ENCODE measurements around the gene DNAJA3. TPM values are rescaled to one million over a fixed set of nuclear protein-coding genes. Genes with fewer than 3 reads are reported as not detected.

The DNAJA3 gene
- total RNA-seq, 2 experiments from 2014 or later: 86.8 to 101 TPM

DNA sequence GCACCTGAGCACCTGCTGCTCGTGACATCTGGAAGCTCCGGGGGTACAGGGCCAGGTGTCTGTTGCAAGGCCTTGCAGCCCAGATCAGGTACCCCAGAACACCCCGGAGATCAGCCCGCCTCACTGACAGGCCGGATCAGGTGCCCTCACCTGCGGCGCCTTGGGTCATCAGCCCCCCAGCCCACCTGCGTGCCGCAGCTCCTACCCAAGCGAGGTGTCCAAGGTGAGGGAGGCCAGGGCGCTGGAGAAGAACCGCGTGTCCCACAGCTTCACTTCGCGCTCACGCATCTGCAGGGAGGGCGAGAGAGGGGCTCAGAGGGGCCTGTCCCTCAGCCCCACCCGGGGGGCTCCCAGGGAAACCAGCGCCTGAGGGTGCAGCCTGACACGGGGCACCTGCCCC is 37.9 kb upstream of the DNAJA3 start:
- ChIA-PET CTCF (interaction anchor here (8.6 kb wide), 1 partner anchor 16 kb away, joined by 65 read pairs; no protein-coding TSS in a partner anchor), POLR2A (interaction anchor here (1.0 kb wide), 2 partner anchors 15 to 22 kb away, joined by 3 read pairs; no protein-coding TSS in a partner anchor)
- no peak overlapping the region for H3K27ac Mint-ChIP-seq
- H3K4me3 Mint-ChIP-seq: no peak overlapping the region
- intact Hi-C loops (cut with micrococcal nuclease): no loop called here
- peaks cover 3% of the 10 kb centered on the region for H3K4me1 Mint-ChIP-seq (ENCODE audit: low read depth)
- no peak for TF ChIP-seq CTCF (IDR thresholded peaks at IDR 0.05)
- DNase-seq: no peak
- ATAC-seq: no peak
- no peaks in the 10 kb centered on the region for H3K9me3 Mint-ChIP-seq
- peaks cover 7% of the 10 kb centered on the region for H3K36me3 Mint-ChIP-seq (ENCODE audit: low read depth)
- H3K27me3 Mint-ChIP-seq: no peaks in the 10 kb centered on the region

DNA sequence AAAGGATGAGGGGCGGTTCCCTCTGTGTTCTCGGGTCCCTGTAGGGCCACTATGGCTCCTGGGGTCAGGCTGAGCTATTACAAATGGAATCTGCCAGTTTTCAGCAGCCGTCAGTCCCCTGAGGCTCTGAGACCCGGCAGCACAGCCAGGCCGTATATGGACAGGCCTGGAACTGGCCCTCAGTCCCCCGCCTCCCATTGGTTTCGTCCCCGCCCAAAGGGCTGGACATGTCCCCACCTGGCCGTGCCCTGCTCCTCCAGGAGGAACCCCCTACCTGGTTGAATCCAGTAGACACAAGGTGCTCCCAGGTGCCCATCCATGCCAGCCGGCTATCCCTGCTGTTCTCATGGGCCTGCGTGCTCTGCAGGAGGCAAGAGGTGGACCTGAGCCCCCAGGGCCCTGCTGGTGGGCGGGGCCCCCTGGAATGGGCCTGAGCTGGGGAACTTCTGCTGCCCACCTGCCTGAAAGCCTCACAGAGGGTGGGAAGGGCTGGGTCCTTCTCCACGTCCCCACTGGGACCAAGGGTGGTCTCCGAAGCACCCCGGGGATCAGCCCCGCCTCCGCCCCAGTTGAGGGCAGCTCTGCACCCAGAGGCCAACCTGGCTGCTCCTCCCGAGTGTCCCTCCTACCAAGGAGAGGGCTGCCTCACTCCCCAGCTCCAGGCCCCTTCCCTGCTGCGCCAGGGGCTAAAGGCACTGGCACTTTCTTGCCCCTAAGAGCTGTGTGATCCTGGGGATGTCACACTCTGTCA is 37.2 kb upstream of the DNAJA3 start:
- no peaks in the 10 kb centered on the region for H3K27me3 Mint-ChIP-seq
- no peak for ATAC-seq
- intact Hi-C loops (cut with micrococcal nuclease): no loop called here

GRCh38 chr16:4389051-4389955 is 36.4 kb upstream of the DNAJA3 start:
- intact Hi-C loops (cut with micrococcal nuclease): no loop called here
- POLR2A ChIA-PET: interaction anchor here (0.6 to 1.3 kb wide), 5 partner anchors 16 to 900 kb away, joined by 3 to 7 read pairs (median 4); partner anchors contain the start of gene PAM16
- peaks cover 3% of the 10 kb centered on the region for H3K4me1 Mint-ChIP-seq (ENCODE audit: low read depth)
- ATAC-seq: no peak
- H3K27ac Mint-ChIP-seq: no peak overlapping the region
- H3K36me3 Mint-ChIP-seq (ENCODE audit: low read depth): peaks cover 4% of the 10 kb centered on the region
- no peaks in the 10 kb centered on the region for H3K9me3 Mint-ChIP-seq
- H3K27me3 Mint-ChIP-seq: no peaks in the 10 kb centered on the region
- TF ChIP-seq CTCF (IDR thresholded peaks at IDR 0.05): no peak
- H3K4me3 Mint-ChIP-seq: no peak overlapping the region
- CTCF ChIA-PET: interaction anchor here (0.8 to 8.6 kb wide), 2 partner anchors 14 to 135 kb away, joined by 3 to 65 read pairs; no protein-coding TSS in a partner anchor
- no peak for DNase-seq

More for the DNA sequence above, 37.2 kb upstream of the DNAJA3 start:
- DNase-seq: no peak
- Mint-ChIP-seq H3K4me3 (no peak overlapping the region), H3K9me3 (no peaks in the 10 kb centered on the region), H3K4me1 (ENCODE audit: low read depth) (peaks cover 3% of the 10 kb centered on the region), H3K36me3 (ENCODE audit: low read depth) (peaks cover 6% of the 10 kb centered on the region), H3K27ac (no peak overlapping the region)
- CTCF ChIA-PET: interaction anchor here (0.8 to 8.6 kb wide), 2 partner anchors 15 to 134 kb away, joined by 3 to 65 read pairs; no protein-coding TSS in a partner anchor
- TF ChIP-seq CTCF (IDR thresholded peaks at IDR 0.05): no peak
- POLR2A ChIA-PET: interaction anchor here (1.0 kb wide), 2 partner anchors 15 to 22 kb away, joined by 3 read pairs; no protein-coding TSS in a partner anchor

- ChIA-PET CTCF (interaction anchor here (0.6 to 8.6 kb wide), 2 partner anchors 13 to 135 kb away, joined by 3 to 65 read pairs; no protein-coding TSS in a partner anchor), POLR2A (interaction anchor here (0.6 to 1.3 kb wide), 6 partner anchors 15 to 901 kb away, joined by 3 to 7 read pairs (median 4); partner anchors contain the start of gene PAM16)
- Mint-ChIP-seq H3K27me3 (no peaks in the 10 kb centered on the region), H3K9me3 (no peaks in the 10 kb centered on the region), H3K4me3 (no peak overlapping the region), H3K27ac (no peak overlapping the region), H3K36me3 (ENCODE audit: low read depth) (peaks cover 9% of the 10 kb centered on the region), H3K4me1 (ENCODE audit: low read depth) (peaks cover 3% of the 10 kb centered on the region)
- DNase-seq (no peak), ATAC-seq (no peak)
- no peak for TF ChIP-seq CTCF (IDR thresholded peaks at IDR 0.05)
- intact Hi-C loops (cut with micrococcal nuclease): no loop called here
Measured at GRCh38 chr16:4390266-4391260, 35.1 kb upstream of the DNAJA3 start.

All from activated CD8-positive, alpha-beta T cell treated with anti-CD3 and anti-CD28 coated beads for 36 hours (primary cell).